HG03469 (cell line): ENCODE data around the gene CPEB2.

Experiments
- ATAC-seq: cut with Tn5 transposase; IDR thresholded peaks from one replicate; pipeline ENCODE4 v1.9.1; 2021; ENCODE audit warnings: mild to moderate bottlenecking, moderate library complexity, moderate number of reproducible peaks; ENCODE audit not compliant: unreplicated experiment

CPEB2 gene

GRCh38 chr4:15001869-15002658 is at the start of gene CPEB2:
Gene CPEB2 (plus strand): TSS chr4:15002481. CDS start chr4:15002674, 193 bp downstream.
- ATAC-seq: peak; percentile 46

- ATAC-seq: no peak
Observed at GRCh38 chr4:14958436-14958835, 43.8 kb upstream of the CPEB2 start.

GRCh38 chr4:14961292-14961691 is 41.0 kb upstream of the CPEB2 start:
- ATAC-seq: no peak

GRCh38 chr4:14965071-14965470 is 37.2 kb upstream of the CPEB2 start:
- ATAC-seq: no peak

GRCh38 chr4:14967982-14968381 is 34.3 kb upstream of the CPEB2 start:
- ATAC-seq: no peak

- no peak for ATAC-seq
Observed at GRCh38 chr4:14977830-14978229, 24.5 kb upstream of the CPEB2 start.

- ATAC-seq: no peak
Observed at GRCh38 chr4:14984448-14984847, 17.8 kb upstream of the CPEB2 start.

GRCh38 chr4:14985161-14985560 is 17.1 kb upstream of the CPEB2 start:
- no peak for ATAC-seq

- ATAC-seq: no peak
Observed at GRCh38 chr4:14985843-14986242, 16.4 kb upstream of the CPEB2 start.

- no peak for ATAC-seq
Observed at GRCh38 chr4:14987054-14987453, 15.2 kb upstream of the CPEB2 start.

GRCh38 chr4:14990484-14990883 is 11.8 kb upstream of the CPEB2 start:
- ATAC-seq: no peak

- no peak for ATAC-seq
Observed at GRCh38 chr4:14994242-14994641, 8.0 kb upstream of the CPEB2 start.

GRCh38 chr4:15001248-15001868 is 923 bp upstream of the CPEB2 start:
- peak; percentile 22 for ATAC-seq

GRCh38 chr4:15002659-15003400 is 549 bp downstream of the CPEB2 start:
- ATAC-seq: peak; percentile 8

GRCh38 chr4:15003401-15003890 is 1.2 kb downstream of the CPEB2 start:
- peak; percentile 1 for ATAC-seq

GRCh38 chr4:15003891-15004738 is 1.8 kb downstream of the CPEB2 start:
- no peak for ATAC-seq

- ATAC-seq: no peak
Observed at GRCh38 chr4:15004739-15005301, 2.5 kb downstream of the CPEB2 start.

GRCh38 chr4:15005474-15006115 is 3.3 kb downstream of the CPEB2 start:
- no peak for ATAC-seq

- ATAC-seq: no peak
Observed at GRCh38 chr4:15006416-15007024, 4.2 kb downstream of the CPEB2 start.
